Osteoblast (primary cell): ENCODE data around the gene SACS. TPM values are rescaled to one million over a fixed set of nuclear protein-coding genes. Genes with fewer than 3 reads are reported as not detected.

ENCODE experiments used
- DNase-seq: peaks from one replicate; pipeline ENCODE4 v3.0.0; 2011; ENCODE audit warnings: low spot score, mixed read lengths; ENCODE audit not compliant: insufficient read length; ENCODE audit errors: missing footprints
- H2AFZ ChIP-seq: 2 replicates; pipeline ENCODE4 v1.6.0; 2011; ENCODE audit warnings: mild to moderate bottlenecking, low read length
- H3K27ac ChIP-seq: 2 replicates; pipeline ENCODE4 v1.5.1; 2011; ENCODE audit warnings: mild to moderate bottlenecking, low read depth, low read length, moderate library complexity
- H3K27me3 ChIP-seq: 2 replicates; pipeline ENCODE4 v1.6.0; 2012; ENCODE audit warnings: mild to moderate bottlenecking, control low read depth, inconsistent platforms, low read length, moderate library complexity; ENCODE audit not compliant: insufficient read depth
- H3K36me3 ChIP-seq: 2 replicates; pipeline ENCODE4 v1.5.1; 2011; ENCODE audit warnings: mild to moderate bottlenecking, low read length, control low read depth, moderate library complexity; ENCODE audit not compliant: insufficient read depth
- H3K4me1 ChIP-seq: 2 replicates; pipeline ENCODE4 v1.5.1; 2011; ENCODE audit warnings: mild to moderate bottlenecking, low read length, control low read depth, moderate library complexity; ENCODE audit not compliant: insufficient read depth
- H3K4me2 ChIP-seq: 2 replicates; pipeline ENCODE4 v1.6.0; 2011; ENCODE audit warnings: mild to moderate bottlenecking, low read length; ENCODE audit not compliant: insufficient read depth
- H3K4me3 ChIP-seq: fragments of 200-600 bp; sonication (generic); 3 replicates; pipeline ENCODE4 v1.5.1; 2012; ENCODE audit warnings: mild to moderate bottlenecking, low read length, inconsistent platforms; ENCODE audit not compliant: insufficient read depth
- H3K79me2 ChIP-seq: 2 replicates; pipeline ENCODE4 v1.6.0; 2012; ENCODE audit warnings: mild to moderate bottlenecking, low read length, control low read depth, inconsistent platforms; ENCODE audit not compliant: insufficient read depth
- H3K9me3 ChIP-seq: 2 replicates; pipeline ENCODE4 v1.5.1; 2011; ENCODE audit warnings: low read depth, low read length, control low read depth
- H4K20me1 ChIP-seq: 2 replicates; pipeline ENCODE4 v1.6.0; 2012; ENCODE audit warnings: mild to moderate bottlenecking, low read length, control low read depth; ENCODE audit not compliant: insufficient read depth
- total RNA-seq: library from RNA; depleted of rRNA; stranded (reverse); fragments of >200 nt; gene quantifications from 2 replicates; pipeline ENCODE4 v1.2.3, GENCODE V29; 2012
- TF ChIP-seq, protein P1 (sequence below): IDR thresholded peaks from 2 replicates; pipeline ENCODE4 v1.5.1; 2011; ENCODE audit warnings: mild to moderate bottlenecking, low read depth, low read length, moderate library complexity; ENCODE audit errors: extremely low read depth

Gene SACS
- total RNA-seq, 1 donor, result 59.0 TPM

DNA sequence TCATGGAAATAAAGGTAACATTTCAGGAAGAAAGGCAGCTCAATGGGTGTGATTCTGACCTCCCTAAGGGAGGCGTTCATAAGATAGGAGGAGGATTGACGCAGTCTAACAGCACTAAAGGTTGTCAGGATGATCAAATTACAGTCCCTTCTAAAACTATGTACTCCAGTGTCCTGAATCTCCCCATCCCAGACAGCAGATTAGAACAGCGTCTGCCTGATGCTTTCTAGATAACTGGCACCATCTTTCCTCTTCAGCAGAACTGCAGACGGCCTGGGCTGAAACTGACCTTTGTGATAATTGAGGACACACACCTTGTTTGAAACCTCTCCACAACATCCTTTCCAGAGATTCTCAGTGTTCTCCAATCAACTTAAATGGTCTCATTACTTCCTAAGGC is 25.5 kb upstream of the SACS start:
- Histone ChIP-seq H3K4me2 (no peak overlapping the region), H3K27me3 (no peaks in the 10 kb centered on the region), H4K20me1 (no peaks in the 10 kb centered on the region), H2AFZ (no peak overlapping the region), H3K27ac (no peak overlapping the region), H3K79me2 (no peaks in the 10 kb centered on the region), H3K4me3 (no peak overlapping the region), H3K9me3 (no peaks in the 10 kb centered on the region), H3K36me3 (no peaks in the 10 kb centered on the region), H3K4me1 (peaks cover 12% of the 10 kb centered on the region)
- TF ChIP-seq, protein P1, sequence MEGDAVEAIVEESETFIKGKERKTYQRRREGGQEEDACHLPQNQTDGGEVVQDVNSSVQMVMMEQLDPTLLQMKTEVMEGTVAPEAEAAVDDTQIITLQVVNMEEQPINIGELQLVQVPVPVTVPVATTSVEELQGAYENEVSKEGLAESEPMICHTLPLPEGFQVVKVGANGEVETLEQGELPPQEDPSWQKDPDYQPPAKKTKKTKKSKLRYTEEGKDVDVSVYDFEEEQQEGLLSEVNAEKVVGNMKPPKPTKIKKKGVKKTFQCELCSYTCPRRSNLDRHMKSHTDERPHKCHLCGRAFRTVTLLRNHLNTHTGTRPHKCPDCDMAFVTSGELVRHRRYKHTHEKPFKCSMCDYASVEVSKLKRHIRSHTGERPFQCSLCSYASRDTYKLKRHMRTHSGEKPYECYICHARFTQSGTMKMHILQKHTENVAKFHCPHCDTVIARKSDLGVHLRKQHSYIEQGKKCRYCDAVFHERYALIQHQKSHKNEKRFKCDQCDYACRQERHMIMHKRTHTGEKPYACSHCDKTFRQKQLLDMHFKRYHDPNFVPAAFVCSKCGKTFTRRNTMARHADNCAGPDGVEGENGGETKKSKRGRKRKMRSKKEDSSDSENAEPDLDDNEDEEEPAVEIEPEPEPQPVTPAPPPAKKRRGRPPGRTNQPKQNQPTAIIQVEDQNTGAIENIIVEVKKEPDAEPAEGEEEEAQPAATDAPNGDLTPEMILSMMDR, result no peak
- no peak for DNase-seq

DNA sequence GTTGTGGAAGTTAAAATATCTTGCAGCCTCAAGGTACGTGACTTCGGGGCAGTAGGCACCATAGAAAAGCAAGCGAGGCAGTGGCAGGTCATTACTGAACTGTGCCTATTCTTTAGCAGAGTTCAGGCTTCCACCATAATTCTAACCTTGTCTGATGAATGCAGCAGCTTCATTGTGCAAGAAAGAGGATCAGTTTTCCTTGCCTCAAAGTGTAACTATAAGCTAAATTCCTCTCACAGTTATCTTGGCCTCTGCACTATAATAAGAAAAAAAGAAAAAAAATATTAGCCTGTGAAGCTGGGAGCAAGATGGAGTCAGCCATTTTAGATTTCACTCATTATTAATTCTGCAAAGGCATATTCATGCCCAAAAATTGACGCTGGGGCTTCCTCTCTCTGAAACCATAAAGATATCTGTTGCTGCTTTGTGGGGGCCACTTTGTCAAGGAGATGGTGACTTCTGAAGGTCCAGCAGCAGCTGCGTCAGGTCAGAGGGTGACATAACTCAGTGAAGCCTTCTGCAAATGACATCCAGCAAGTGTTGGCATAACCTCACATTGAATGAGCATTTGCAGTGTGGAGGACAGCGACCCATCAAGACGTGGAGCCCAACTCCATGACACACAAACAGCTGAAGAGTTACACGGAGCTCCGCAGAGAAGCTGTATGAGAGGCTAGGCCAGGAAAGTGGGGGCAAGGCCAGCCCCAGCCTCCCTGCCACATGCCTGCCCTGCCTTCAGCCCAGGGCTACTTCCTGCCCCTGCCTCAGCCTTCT is 23.1 kb upstream of the SACS start:
- H3K9me3 ChIP-seq, result no peaks in the 10 kb centered on the region
- TF ChIP-seq, protein P1, result no peak
- no peaks in the 10 kb centered on the region for H3K79me2 ChIP-seq
- no peak overlapping the region for H3K4me2 ChIP-seq
- no peaks in the 10 kb centered on the region for H4K20me1 ChIP-seq
- no peak overlapping the region for H3K27ac ChIP-seq
- no peak overlapping the region for H2AFZ ChIP-seq
- no peaks in the 10 kb centered on the region for H3K4me1 ChIP-seq
- H3K36me3 ChIP-seq, result no peaks in the 10 kb centered on the region
- DNase-seq, result no peak
- H3K4me3 ChIP-seq, result no peak overlapping the region
- no peaks in the 10 kb centered on the region for H3K27me3 ChIP-seq

DNA sequence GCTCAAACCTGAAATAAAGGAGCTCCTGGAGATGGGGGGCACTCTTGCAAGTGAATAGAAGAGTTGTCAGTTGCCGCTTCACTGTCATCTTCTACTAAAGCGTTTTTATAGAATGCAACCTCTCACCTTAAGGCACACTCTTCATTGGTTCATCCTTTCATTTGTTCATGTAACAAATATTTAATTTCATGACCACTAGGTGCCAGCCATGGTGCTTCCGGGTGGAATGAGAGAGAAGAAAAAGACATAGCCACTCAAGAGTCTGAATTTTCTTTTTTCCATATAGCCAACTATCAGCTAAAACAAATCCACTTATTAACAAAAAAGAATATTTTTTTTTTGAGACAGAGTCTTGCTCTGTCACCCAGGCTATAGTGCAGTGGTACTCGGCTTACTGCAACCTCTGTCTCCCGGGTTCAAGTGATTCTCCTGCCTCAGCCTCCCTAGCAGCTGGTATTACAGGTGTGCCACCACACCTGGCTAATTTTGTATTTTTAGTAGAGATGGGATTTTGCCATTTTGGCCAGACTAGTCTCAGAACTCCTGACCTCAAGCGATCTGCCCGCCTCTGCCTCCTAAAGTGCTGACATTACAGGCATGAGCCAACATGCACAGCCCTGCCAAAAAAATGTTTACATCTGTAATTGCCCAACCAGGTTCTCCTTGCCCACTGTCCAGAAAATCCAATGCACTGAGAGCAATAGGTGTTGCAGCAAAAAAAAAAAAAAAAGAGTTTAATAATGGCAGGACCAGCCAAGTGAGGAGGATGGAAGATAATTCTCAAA is 22.1 kb upstream of the SACS start:
- Histone ChIP-seq H2AFZ (no peak overlapping the region), H3K4me3 (no peak overlapping the region), H3K27ac (no peak overlapping the region), H3K4me1 (no peaks in the 10 kb centered on the region), H3K36me3 (no peaks in the 10 kb centered on the region), H3K9me3 (no peaks in the 10 kb centered on the region), H4K20me1 (no peaks in the 10 kb centered on the region), H3K27me3 (no peaks in the 10 kb centered on the region), H3K79me2 (no peaks in the 10 kb centered on the region), H3K4me2 (no peak overlapping the region)
- TF ChIP-seq, protein P1, result peak; percentile 10
- DNase-seq, result no peak

DNA sequence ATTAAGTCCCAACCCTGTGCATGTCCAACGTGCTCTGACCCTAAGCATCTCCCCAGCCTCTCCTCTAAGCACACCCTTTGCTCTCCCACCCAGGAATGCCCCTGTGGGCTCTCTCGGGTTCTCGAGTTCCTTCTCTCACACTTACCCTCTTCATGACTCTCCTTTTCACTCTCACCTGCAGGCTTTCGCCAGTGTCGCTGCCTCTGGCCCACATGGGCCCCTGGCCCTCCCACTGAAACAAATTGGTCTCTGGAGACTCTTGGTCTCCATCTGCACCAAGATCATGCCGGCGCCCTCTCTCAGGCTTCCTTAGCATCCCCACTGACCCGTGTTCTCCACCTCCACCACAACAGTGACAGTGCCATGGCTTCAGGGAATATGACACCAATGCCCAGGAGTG is 19.6 kb upstream of the SACS start:
- Histone ChIP-seq H3K4me2 (no peak overlapping the region), H3K9me3 (no peaks in the 10 kb centered on the region), H4K20me1 (no peaks in the 10 kb centered on the region), H3K4me1 (no peaks in the 10 kb centered on the region), H3K4me3 (no peak overlapping the region), H2AFZ (no peak overlapping the region), H3K27ac (no peak overlapping the region), H3K27me3 (no peaks in the 10 kb centered on the region), H3K79me2 (no peaks in the 10 kb centered on the region), H3K36me3 (no peaks in the 10 kb centered on the region)
- TF ChIP-seq, protein P1, result no peak
- DNase-seq, result no peak
